HL-60 (cell line): ENCODE measurements around the gene HELZ.

Source experiments
- CTCF ChIP-seq: IDR thresholded peaks from one replicate; pipeline ENCODE4 v1.5.1; 2011; ENCODE audit warnings: low read length, control low read depth, inconsistent platforms; ENCODE audit not compliant: insufficient read depth
- GABPA ChIP-seq: IDR thresholded peaks from 2 replicates; pipeline ENCODE4 v1.6.1; 2012; ENCODE audit warnings: low read depth
- POLR2AphosphoS5 ChIP-seq: IDR thresholded peaks from 2 replicates; pipeline ENCODE4 v1.6.1; 2012; ENCODE audit warnings: low read depth

GRCh38 chr17:67216578-67217320 lies 28.2 kb downstream of the HELZ start:
- TF ChIP-seq CTCF (no peak), GABPA (no peak), POLR2AphosphoS5 (no peak)
